Measurements from ENCODE around the gene ALOX5AP.

The ALOX5AP gene

GRCh38 chr13:30759748-30760147 is 24.4 kb downstream of the ALOX5AP start:
- no peaks in the 10 kb centered on the region for H3K27me3 ChIP-seq (ENCODE audit: insufficient read depth, poor library complexity, severe bottlenecking)
- no peak overlapping the region for H3K27ac ChIP-seq (replicated peaks)
- DNase-seq (ENCODE audit: low read depth in 1 of 2, low spot score in 1 of 2), result no peak
- H3K4me3 ChIP-seq (replicated peaks; ENCODE audit: insufficient read depth, low read length), result no peak overlapping the region
- TF ChIP-seq REST (IDR thresholded peaks at IDR 0.05; ENCODE audit: insufficient replicate concordance, low read depth), result no peak
- no peak for TF ChIP-seq POLR2AphosphoS5 (IDR thresholded peaks at IDR 0.05; ENCODE audit: low read depth)
- TF ChIP-seq GABPA (IDR thresholded peaks at IDR 0.05; ENCODE audit: low read depth), result no peak

GRCh38 chr13:30762643-30763042 is 27.3 kb downstream of the ALOX5AP start:
- H3K4me3 ChIP-seq (replicated peaks; ENCODE audit: insufficient read depth, low read length), result no peak overlapping the region
- TF ChIP-seq CTCF (IDR thresholded peaks at IDR 0.05; ENCODE audit: insufficient read depth, low read length), result no peak
- TF ChIP-seq POLR2AphosphoS5 (IDR thresholded peaks at IDR 0.05; ENCODE audit: low read depth), result no peak
- TF ChIP-seq SPI1 (IDR thresholded peaks at IDR 0.05; ENCODE audit: borderline replicate concordance, low read depth), result no peak
- no peak for TF ChIP-seq GABPA (IDR thresholded peaks at IDR 0.05; ENCODE audit: low read depth)
- TF ChIP-seq REST (IDR thresholded peaks at IDR 0.05; ENCODE audit: insufficient replicate concordance, low read depth), result no peak
- H3K27ac ChIP-seq (replicated peaks), result no peak overlapping the region
- no peak for DNase-seq (ENCODE audit: low read depth in 1 of 2, low spot score in 1 of 2)
- no peaks in the 10 kb centered on the region for H3K27me3 ChIP-seq (ENCODE audit: insufficient read depth, poor library complexity, severe bottlenecking)

GRCh38 chr13:30763786-30764413 is 28.6 kb downstream of the ALOX5AP start:
- Histone ChIP-seq H3K27ac (replicated peaks) (no peak overlapping the region), H3K4me3 (replicated peaks; ENCODE audit: insufficient read depth, low read length) (no peak overlapping the region), H3K27me3 (ENCODE audit: insufficient read depth, poor library complexity, severe bottlenecking) (no peaks in the 10 kb centered on the region)
- TF ChIP-seq GABPA (IDR thresholded peaks at IDR 0.05; ENCODE audit: low read depth) (no peak), POLR2AphosphoS5 (IDR thresholded peaks at IDR 0.05; ENCODE audit: low read depth) (no peak), REST (IDR thresholded peaks at IDR 0.05; ENCODE audit: insufficient replicate concordance, low read depth) (no peak), SPI1 (IDR thresholded peaks at IDR 0.05; ENCODE audit: borderline replicate concordance, low read depth) (no peak), CTCF (IDR thresholded peaks at IDR 0.05; ENCODE audit: insufficient read depth, low read length) (no peak)
- no peak for DNase-seq (ENCODE audit: low read depth in 1 of 2, low spot score in 1 of 2)
